Activated CD4-positive, alpha-beta T cell treated with anti-CD3 and anti-CD28 coated beads for 1 hour (primary cell): ENCODE results near the gene SEL1L.
"Not testable (repeated sequence)": the region's sequence is repeated elsewhere in the genome, so short reads cannot be mapped to it uniquely, and the experiment has no call there.

Source experiments
- DNase-seq: peaks from one replicate; pipeline ENCODE4 v3.0.0-alpha.2; 2020

SEL1L gene

GRCh38 chr14:81523616-81524015 lies 10.0 kb downstream of the SEL1L start:
- DNase-seq: no peak

GRCh38 chr14:81523016-81523415 lies 10.6 kb downstream of the SEL1L start:
- no peak for DNase-seq

GRCh38 chr14:81521356-81521755 lies 12.3 kb downstream of the SEL1L start:
- no peak for DNase-seq

- no peak for DNase-seq
Observed at GRCh38 chr14:81519200-81520011, 14.2 kb downstream of the SEL1L start.

- no peak for DNase-seq
Observed at GRCh38 chr14:81517798-81518398, 15.8 kb downstream of the SEL1L start.

GRCh38 chr14:81516986-81517797 lies 16.5 kb downstream of the SEL1L start:
- no peak for DNase-seq

GRCh38 chr14:81515927-81516326 lies 17.7 kb downstream of the SEL1L start:
- DNase-seq: not testable (repeated sequence)

- DNase-seq: not testable (repeated sequence)
Observed at GRCh38 chr14:81512826-81513225, 20.8 kb downstream of the SEL1L start.

GRCh38 chr14:81511111-81511904 lies 22.3 kb downstream of the SEL1L start:
- no peak for DNase-seq

GRCh38 chr14:81509838-81510452 lies 23.7 kb downstream of the SEL1L start:
- DNase-seq: no peak

GRCh38 chr14:81509321-81509720 lies 24.3 kb downstream of the SEL1L start:
- DNase-seq: no peak

GRCh38 chr14:81506487-81506886 lies 27.2 kb downstream of the SEL1L start:
- no peak for DNase-seq

GRCh38 chr14:81504864-81505263 lies 28.8 kb downstream of the SEL1L start:
- DNase-seq: no peak

- DNase-seq: no peak
Observed at GRCh38 chr14:81485781-81486180, 47.9 kb downstream of the SEL1L start.

GRCh38 chr14:81485372-81485771 lies 48.3 kb downstream of the SEL1L start:
- no peak for DNase-seq

GRCh38 chr14:81484120-81484519 lies 49.5 kb downstream of the SEL1L start:
- DNase-seq: no peak

GRCh38 chr14:81480741-81481140 lies 52.9 kb downstream of the SEL1L start:
- DNase-seq: no peak

- no peak for DNase-seq
Observed at GRCh38 chr14:81478446-81478845, 55.2 kb downstream of the SEL1L start.

GRCh38 chr14:81476816-81477215 lies 56.8 kb downstream of the SEL1L start:
- DNase-seq: no peak

GRCh38 chr14:81474685-81475324 lies 58.8 kb downstream of the SEL1L start:
- DNase-seq: no peak

GRCh38 chr14:81474148-81474492 lies 59.5 kb downstream of the SEL1L start:
- DNase-seq: no peak
